ENCODE measurements around the gene STOX2.

- TF ChIP-seq EZH2 (IDR thresholded peaks at IDR 0.05; ENCODE audit: insufficient read depth, poor library complexity, severe bottlenecking) (no peak), EZH2phosphoT487 (IDR thresholded peaks at IDR 0.05; ENCODE audit: insufficient read depth, low read depth) (no peak)
Observed at GRCh38 chr4:183960046-183960420, 54.9 kb downstream of the STOX2 start.
